Activated CD8-positive, alpha-beta memory T cell treated with anti-CD3 and anti-CD28 coated beads, Interleukin-2, amount 50 U/mL, for 48 hours (primary cell): ENCODE measurements around the gene MARCHF10.

Experiments used
- DNase-seq: peaks from one replicate; pipeline ENCODE4 v3.0.0-alpha.2; 2020

The MARCHF10 gene

DNA sequence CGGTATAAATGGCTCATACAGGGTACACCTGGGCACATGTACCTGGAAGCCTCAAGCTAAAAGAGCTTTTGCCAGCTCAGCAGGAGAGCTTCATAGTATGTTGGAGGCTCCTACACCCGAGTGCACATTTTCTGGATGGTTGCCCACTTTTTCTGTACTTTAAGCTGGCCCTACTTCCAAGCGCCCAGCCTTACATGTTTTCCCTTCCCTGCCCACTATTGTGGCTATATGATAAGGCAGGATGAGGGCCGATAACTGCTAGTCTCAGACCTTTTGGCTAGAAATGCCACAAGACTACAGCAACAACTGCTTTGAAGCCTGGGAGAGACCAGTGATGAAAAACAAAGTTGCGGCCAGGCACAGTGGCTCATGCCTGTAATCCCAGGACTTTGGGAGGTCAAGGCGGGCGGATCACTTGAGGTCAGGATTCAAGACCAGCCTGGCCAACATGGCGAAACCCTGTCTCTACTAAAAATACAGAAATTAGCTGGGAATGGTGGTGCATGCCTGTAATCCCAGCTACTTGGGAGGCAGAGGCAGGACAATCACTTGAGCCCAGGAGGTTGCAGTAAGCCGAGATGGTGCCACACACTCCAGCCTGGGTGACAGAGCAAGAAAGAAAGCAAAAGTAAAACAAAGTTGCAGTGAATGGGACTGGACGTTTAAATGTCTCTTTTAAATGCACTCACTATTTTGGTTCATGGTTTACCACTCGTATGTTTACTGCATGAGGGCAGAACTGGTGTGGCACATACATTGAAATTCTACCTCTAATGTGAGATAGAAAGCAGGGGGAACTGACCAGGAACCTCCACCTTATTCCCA, 14.2 kb upstream of the MARCHF10 start:
- DNase-seq: no peak

DNA sequence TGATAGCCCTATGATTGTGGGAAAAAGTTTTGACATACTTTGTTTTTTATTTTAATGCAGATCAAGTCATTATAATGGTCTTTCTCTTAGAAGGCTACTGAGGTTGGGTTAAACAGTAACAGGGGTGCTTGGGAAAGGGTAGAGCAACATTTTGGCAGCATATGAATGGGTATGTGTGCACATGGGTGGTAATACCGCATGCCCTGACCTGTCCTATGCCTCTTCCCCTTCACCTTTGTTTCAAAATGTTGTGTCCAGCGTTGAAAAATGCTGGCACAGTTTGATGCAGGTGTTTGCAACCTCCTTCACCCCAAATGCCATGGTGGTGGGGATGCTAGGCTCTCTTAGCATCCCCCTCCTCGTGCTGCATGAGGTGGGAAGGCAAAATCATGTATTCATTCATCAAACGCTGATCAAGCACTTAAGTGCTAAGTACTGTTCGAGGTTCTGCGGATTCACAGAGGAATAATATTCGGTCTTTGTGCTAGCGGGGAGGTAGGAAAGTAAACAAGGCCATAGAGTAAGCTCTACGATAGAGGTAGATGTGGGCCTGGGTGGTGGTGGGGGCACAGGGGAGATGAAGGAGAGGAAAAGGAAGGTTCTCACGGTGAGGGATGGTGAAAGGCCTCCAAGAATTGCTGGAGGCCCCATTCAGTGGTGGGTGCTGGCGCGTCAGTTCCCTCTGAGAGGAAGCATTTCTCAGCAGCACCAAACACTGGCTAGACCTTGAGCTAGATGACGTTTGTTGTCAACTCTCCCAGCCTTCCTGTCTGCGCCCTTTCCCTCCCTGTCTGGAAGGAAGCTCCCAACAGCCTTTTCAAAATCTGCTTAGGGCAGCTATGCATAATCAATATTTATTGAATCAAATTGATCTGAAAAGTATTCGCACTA, 13.3 kb upstream of the MARCHF10 start:
- no peak for DNase-seq

DNA sequence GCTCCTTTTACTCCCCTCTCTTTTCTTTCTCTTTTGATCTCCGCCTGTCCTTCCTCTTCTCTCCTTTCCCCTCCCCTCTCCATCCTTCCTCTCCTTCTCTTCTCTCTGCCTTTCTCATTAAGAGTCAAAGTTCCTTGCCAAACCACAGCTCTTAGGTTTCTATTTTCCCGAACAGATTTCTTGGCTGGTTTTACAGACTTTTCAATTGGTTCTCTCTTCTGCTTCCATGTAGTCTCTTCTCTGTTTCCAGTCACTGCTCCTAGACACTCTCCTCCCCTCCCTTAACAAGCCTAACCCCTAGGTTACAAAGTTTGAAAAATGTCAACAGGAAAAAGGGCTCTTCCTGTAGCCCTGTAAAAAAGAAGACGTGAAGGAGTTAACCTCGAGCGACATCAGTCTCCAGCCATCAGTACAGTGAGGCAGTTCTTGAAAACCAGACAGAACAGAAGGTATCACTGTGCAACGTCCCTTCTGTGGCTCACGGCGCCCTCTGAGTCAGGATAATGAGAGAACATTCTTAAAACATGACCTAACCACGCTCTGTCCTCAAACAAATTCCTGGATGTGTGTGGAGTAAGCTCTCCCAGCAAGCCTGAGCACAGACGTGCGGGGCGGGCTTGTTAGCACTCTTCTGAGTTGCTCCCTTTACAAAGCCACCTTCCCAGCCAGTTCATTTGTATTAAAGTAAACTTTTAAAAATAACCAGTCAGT, 11.6 kb upstream of the MARCHF10 start:
- no peak for DNase-seq

DNA sequence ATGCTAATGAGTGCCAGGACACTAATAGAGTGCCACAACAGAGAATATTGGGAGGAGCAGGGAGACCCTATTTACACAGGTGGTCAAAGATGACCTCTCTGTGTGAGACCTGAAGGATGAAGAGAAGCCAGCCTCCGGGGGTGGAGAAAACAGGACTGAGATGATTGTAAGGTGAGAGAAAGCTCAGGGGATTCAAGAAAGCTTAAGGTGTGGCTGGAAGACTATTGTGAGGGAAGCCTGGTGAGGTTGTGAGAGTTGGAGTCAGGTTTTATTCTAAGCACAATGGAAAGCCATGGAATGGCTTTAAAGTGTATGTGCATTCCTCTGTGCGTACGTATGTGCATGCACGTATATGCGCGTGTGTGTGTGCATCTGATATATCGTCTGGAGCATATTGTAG, 10.4 kb upstream of the MARCHF10 start:
- no peak for DNase-seq

DNA sequence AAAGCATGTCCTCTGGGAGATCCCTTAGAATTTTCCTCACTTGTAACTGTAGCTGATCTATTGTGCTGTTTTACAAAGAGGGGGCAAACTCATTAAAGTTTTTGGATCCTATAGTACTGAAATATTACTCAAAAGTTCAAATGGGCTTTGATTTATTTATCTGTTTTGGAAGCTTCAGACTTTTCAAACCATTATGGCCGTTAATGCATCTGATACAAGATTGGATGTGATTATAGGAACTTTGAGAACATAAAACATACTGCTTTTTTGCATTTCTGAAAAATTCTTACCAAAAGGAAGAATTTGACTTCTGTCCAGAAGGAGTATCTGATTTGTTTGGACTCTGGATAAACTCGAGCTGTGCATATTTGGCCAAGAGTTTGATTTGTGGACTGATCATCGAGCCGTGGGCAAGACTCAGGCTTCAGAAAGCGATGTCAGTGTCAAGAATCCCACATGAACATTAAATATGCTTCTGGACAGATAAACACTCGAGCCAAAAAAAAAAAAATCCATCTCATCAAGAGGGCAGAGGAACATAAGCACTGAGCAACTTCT, 8.2 kb upstream of the MARCHF10 start:
- DNase-seq: no peak

DNA sequence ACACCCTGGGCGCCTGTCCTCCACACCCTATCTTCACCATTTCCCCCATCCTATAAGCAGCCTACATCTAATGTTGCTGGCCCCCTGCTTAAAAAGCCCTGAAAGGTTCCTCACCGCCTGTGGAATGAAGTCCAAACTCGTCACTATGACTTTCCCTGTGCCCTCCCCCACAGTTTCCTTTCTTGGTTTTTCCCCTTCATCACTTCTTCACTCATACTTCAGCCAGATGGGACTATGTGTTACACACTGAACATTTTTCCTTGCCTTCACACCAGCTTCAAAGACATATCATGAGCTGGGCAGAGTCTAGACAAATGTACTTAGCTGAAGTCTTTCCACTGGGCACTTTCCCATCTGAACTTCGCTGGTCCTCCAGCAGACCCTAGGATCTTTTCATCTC, 1.5 kb upstream of the MARCHF10 start:
- DNase-seq: no peak

DNA sequence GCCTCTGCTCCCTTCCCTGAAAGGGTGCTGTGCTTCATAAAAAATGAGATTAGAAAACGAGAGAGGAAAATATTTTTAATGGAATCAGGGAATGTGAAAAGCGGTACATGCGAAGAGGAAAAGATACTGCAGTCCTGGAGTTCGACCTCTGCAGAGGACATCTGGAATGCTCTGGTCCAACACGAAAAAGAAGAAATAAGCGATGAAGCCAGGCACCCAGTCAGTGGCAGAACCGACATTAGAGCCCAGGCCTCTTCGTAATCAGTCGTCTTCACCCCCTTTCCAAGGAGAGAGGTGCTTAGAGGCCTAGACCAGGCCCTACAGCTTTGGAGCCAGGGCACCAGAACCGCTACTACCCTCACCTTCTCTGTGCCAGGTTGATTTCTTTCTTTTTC, 459 bp upstream of the MARCHF10 start:
- no peak for DNase-seq

DNA sequence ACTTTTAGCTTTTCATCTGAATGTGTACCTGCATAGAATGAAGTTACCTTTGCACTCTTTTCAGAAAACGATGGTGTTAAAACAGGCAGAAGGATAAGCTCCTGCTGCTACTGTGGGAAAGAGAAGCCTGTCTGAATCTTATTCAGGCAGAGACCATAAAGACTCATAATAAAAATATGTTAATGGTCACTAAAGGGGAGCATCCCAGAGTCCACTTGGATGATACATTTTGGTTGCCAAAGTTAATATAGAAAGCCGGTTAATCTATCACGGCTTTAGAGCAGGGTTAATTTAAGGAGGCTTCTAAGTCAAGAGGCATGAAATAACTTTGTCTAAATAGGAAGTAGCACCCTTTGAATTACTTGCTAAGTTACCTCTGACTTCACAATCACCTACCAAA, 2.9 kb downstream of the MARCHF10 start:
- DNase-seq: no peak

DNA sequence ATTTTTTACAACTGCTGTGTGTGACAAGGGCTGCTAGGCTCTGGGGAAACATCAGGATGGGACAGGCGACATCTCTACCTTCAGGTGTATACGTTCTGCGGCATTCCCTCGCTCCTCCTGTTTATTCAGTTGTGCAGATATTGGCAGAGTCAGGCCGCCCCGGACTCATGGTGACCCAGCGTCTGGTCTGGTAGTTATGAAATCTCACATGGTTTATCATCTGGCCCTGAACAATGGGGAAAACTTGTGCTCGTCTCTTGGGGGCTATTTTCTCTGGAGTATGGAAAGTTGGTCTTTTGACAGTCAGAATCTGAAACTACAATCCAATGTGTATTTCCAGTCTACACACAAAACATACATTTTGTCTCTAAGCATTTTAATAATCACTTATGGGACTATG, 3.3 kb downstream of the MARCHF10 start:
- no peak for DNase-seq

DNA sequence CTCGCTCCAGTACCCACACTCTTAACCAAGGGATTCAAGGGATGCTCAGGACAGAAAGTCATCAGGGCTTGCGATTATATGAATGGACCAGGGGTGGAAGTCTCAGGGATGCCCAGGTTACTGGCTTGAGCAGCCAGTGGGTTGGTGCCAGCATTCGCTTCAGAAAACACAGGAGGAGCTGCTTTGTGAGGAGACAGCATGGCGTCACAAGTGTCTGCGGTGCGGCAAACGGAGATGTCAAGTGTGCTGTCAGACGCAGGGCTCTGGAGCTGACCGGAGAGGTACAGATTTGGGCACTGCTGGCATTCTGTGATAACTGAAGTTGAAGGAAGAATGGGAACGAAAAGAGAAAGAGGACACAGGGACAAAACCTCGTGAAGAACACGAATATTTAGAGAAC, 4.1 kb downstream of the MARCHF10 start:
- DNase-seq: no peak

DNA sequence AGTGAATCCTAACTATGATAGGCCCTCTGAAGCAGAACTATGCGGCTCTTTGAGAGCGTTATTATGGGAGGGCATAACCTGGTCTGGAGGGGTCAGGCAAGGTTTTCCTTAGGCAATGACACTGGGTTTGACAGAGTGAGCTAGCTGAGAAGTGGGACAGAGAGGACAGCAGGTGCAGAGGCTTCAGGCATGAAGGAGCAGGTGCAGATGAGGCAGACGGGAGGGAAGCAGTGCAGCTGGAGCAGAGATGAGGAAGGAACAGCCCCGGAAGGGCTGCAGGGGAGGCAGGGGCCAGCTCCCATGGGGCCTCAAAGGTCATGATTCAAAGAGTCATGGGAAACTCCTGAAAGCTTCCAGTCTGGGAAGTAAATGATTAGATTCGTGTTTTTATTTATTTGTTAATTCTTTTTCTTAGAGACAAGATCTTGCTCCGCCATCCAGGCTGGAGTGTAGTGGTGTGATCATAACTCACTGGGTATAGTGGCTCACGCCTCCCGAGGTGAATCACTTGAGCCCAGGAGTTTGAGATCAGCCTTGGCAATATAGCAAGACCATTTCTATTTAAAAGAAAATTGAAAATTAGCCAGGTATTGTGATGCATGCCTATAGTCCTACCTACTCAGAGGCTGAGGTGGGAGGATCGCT, 5.4 kb downstream of the MARCHF10 start:
- no peak for DNase-seq

DNA sequence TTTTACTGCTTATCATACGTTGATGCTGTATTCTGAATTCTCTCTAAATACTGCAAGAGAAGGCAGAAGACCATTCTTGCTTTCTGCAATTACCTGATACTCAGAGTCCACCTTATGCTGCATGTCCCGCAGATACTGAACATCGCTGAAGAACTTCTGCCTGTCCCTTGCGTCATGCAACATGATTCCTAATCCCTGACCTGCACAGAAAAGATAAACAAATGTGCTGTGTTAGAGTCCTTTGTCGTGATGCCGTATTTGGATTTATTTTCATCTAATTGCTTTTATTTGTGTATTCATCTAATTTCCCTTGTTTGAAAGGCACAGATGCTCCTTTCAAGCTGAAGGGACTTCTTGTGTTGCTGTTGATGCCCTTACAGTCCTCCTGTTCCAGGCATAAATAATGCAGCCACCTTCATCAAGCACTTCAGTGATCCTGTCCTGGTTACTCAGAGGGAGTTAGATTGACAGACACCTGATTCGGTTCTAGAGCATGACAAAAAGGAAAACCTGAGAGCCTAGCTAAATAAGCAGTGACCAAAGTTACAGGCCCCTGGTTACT, 6.5 kb downstream of the MARCHF10 start:
- no peak for DNase-seq

DNA sequence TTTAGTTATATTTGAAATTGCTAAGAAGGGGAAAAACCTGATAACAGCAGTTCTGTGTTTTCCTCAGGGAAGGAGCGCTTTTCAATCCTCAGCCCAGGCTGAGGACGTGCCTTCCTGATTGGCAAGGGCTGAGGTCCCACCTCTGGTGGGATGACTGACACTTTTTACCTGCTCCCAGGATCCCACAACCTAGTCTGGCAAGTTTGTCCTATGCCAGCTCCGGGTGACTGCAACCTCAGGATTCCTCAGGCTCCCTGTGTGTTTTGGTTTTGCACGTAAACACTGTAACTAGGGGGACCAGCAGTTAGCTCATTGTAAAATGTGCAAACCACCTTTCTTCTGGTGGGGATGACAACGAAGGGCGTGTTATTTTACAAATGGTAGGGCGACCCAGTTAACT, 7.5 kb downstream of the MARCHF10 start:
- DNase-seq: no peak

DNA sequence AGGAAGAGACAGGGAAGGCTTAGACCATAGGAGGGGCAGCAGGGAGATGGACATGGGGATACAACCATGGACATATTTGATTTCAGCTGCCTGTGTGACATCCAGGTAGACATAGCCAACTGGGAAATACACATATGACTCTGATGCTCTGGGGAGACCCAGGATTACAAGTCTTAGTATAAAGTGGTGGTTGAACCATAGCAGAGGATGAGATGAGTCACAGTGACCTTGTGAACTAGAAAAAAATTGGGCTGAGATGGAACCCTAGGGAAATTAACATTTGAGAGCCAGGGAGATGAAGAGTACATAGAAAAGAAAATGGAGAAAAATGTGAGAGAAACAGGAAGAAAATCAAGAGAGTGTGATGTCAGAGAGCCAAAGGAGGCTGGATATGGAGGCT, 10.2 kb downstream of the MARCHF10 start:
- no peak for DNase-seq

DNA sequence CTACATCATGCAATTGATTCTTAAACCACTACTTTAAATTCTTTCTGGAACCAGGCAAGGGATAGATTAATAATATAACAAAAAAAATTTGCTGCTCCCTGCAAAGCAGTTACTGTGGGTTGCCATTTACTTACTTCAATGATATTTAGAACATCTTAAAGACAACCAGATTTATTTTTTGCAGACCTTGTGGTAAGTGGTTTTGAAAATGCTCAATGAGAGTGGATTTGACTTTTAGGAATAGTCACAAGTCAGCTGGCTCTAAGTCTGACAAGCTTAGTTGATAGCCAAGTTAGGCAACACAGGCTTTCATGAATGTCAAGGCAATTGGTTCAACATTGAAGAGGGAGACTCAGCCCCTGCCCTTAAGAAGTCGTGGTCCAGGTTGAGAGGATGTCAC, 11.8 kb downstream of the MARCHF10 start:
- DNase-seq: no peak

DNA sequence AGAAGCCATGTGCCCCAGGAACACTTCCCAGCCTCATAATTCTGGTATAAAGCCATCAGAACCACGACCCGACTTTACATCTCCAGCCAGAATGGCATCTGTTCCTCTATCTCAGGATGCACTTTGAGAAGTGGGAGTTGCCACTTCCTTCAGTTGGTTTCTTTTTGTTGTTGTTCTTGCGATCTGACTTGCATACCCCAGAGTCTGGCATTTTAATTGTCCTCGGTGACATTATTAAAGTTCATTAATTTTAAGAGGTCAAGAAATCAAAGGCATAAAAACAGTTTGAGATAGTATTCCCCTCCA, 13.5 kb downstream of the MARCHF10 start:
- DNase-seq: no peak

DNA sequence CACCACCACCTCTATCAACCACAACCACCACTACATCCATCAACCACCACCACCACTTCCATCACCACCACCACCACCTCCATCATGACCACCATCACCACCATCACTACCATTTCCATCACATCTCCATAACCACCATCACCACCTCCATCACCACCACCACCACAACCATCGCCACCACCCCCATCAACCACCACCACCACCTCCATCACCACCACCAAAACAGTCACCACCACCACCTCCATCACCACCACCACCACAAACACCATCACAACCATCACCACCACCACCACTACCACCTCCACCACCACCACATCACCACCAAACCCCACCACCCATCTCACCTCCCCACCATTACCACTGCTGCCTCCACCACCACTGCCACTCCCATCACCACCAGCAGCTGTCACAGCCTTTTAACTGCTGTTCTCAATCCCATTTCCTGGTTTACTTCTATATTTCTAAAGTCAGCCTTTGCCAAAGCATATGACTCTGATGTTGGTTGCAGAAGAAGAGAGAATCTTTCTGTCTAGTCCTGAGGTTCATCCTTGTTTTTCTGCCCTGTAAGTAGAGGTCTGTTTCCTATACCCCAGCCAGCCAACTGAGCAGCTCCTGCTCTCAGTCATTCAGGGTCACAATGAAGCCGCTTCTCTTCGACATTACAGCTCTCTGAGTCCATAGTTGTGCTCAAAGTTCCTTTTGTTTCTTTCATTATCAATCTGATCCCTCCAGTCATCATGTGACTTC, 14.0 kb downstream of the MARCHF10 start:
- no peak for DNase-seq

DNA sequence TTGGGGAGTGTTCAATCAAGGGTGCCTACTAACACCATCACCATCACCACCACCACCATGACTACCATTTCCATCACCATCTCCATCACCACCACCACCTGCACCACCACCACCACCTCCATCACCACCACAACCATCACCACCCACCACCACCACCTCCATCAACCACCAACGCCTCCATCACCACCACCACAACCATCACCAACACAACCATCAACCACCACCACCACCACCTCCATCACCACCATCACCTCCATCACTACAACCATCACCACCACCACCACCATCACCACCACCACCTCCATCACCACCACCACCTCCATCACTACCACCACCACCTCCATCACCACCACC, 15.7 kb downstream of the MARCHF10 start:
- DNase-seq: no peak

DNA sequence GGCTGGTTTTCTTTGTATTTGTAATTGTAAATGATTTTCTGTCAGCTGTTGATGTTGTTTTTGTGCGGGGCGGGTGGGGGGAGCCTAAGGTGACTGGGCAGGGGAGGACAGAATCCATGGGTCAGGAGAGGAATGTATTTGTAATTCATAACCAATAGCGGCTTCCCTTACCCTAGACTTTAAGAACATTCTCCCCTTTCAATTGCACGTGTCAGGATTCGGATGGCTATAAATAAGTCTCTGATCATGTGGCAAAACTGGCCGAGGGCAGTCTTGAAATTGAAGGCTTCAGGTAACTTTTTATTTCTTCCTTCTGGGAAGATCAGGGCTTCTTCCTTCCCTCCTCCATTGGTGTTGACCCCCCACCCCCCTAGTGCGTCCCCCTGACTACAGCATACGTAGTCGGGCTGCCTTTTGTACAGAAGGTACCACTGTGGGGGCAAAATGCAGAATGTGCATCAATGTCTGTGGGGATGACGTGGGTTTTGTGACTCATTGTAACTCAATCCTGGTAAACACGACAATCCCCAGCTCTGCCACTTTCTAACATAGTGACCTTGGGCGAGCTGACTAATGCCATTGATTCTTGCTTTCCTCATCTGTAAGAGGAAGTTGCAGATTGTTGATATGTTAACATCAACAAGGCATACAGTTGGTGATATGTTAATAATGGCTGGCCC, 16.2 kb downstream of the MARCHF10 start:
- DNase-seq: no peak

DNA sequence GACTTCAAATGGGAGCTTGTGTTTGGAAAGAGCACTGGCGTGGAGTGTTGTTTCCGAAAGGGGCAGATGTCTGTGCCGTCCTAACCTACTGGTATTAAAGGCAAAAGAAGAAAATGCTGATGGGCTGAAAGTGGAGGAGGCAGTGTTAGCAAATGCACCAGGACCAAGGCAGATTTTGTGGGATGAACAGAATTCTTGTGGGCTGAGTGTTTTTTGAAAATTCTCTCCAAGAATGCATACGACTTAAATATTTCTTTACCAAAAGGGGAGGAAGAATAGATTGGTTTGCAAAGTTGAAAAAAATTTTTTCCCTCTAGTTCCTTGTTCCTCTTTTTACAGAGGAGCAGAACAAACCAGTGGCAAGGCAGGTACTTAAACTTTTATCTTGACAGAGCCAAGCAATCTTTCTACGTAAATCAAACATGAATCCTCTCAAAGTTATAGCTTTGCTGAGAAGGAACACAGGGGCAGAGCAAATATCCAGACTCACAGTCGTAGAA, 16.8 kb downstream of the MARCHF10 start:
- no peak for DNase-seq

DNA sequence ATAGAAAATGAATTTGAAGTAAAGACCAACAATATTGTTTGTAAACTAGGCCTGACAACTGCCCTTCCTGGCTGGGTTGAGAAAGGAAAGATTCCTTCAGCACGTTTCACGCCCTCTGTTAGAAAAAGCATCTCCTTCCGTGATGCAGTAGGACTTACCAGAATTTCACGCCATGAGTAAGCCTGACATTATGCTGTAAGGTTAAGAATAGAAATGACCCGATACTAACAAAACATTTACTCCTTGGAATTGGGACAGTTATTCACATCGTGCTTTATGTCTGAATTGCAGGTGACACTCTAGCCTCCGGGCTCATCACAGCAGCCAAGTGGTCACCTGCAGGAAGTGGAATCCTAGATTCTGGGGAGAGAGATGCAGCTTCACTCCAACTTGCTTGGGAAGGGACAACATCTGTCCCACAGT, 17.5 kb downstream of the MARCHF10 start:
- DNase-seq: no peak
